ENCODE results near the gene ARMC9. TPM values are rescaled to one million over a fixed set of nuclear protein-coding genes. Genes with fewer than 3 reads are reported as not detected.
A peak's percentile ranks its signal among the peaks of the same experiment; 100 is the strongest.
"Not testable (repeated sequence)": the region's sequence is repeated elsewhere in the genome, so short reads cannot be mapped to it uniquely, and the experiment has no call there.

Gene ARMC9
- total and polyA plus RNA-seq, 7 donors, result 1.4 to 18.4 (median 2.2) TPM

DNA sequence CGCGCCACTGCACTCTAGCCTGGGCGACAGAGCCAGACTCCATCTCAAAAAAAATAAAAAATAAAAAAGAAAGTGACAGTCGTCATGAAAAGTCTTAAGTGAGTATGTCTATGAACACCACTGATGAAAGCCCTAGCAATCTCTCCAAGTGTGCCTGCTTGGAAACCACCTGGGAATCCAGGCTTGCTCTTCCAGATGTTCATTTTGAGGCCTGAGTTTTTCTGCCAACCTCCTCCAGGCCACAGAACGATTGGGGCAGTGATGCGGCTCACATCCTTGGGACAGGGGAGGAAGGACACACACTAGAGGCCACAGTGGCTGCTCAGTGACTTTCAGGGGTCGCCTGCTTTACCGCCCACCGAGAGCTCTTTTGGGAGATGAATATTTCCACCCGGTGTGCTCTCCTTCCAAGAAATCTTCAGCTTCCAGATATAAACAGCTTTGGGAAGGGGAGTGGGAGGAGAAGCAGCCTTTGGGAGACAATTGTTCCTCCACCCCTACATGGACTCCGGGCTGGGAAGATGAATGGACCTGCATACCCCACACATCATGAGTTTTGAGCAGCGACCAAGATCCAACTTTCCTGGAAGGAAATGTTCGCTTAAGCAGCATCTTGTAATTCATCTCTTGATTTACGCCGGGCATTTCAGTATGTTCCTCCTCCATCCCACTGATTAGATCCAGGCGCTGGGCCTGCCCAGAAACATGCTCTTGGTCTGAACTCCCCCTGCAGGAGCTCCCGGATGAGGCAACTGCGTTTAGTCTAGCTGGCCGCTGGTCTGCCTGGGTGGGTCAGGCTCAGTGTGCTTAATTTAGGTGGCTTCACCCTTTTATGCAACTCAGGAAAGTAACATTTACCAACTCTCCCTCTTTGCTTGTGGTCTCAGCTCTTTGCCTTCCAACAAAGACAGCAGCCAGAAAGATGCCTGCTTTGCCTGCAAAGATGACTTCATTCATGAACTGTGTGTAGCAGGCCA lies 6.2 kb upstream of the ARMC9 start:
- H3K27ac ChIP-seq, result peak overlapping the region; percentile 18
- 63 to 68% (median 67%) methylated on average over 19 of the region's 19 CpGs for WGBS, 3 donors
- H3K27me3 ChIP-seq (ENCODE audit: insufficient read depth in 3 of 3, low read length in 2 of 3), result no peaks in the 10 kb centered on the region
- no peaks in the 10 kb centered on the region for H3K36me3 ChIP-seq (ENCODE audit: insufficient read depth in 1 of 2, low read depth in 1 of 2)
- DNase-seq (peak; percentile 82 to 85), ATAC-seq (peak in 2 of 4 donors; percentile 32)
- peaks cover 27% of the 10 kb centered on the region for H3K4me1 ChIP-seq
- TF ChIP-seq, protein P1, sequence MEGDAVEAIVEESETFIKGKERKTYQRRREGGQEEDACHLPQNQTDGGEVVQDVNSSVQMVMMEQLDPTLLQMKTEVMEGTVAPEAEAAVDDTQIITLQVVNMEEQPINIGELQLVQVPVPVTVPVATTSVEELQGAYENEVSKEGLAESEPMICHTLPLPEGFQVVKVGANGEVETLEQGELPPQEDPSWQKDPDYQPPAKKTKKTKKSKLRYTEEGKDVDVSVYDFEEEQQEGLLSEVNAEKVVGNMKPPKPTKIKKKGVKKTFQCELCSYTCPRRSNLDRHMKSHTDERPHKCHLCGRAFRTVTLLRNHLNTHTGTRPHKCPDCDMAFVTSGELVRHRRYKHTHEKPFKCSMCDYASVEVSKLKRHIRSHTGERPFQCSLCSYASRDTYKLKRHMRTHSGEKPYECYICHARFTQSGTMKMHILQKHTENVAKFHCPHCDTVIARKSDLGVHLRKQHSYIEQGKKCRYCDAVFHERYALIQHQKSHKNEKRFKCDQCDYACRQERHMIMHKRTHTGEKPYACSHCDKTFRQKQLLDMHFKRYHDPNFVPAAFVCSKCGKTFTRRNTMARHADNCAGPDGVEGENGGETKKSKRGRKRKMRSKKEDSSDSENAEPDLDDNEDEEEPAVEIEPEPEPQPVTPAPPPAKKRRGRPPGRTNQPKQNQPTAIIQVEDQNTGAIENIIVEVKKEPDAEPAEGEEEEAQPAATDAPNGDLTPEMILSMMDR (IDR thresholded peaks at IDR 0.05), result peak; percentile 43
- no peaks in the 10 kb centered on the region for H3K9me3 ChIP-seq
- H3K4me3 ChIP-seq, result no peak overlapping the region
- intact Hi-C loops (cut with DNase I), result loop anchor here (2.0 to 10.0 kb wide), 2 partner anchors 87 kb away; no protein-coding TSS in a partner anchor

DNA sequence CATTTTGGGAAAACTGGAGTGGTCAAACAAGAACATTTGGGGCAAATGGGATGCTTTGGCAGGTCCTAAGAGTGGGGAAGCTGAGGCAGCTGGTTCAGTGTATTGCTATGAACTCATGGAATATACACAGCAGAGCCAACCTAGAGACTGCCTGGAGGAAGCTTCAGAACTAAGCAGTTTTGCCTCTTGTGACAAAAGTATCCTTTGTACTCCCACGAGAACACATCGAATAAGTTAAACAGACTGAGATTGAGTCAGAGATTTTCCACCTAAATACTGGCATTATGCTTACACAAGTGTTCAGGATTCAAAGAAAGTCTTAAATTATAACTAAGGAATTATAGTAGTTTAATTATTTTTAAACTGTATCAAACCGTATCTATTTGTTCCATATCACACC lies 5.2 kb upstream of the ARMC9 start:
- Histone ChIP-seq H3K9me3 (no peaks in the 10 kb centered on the region), H3K27me3 (ENCODE audit: insufficient read depth in 3 of 3, low read length in 2 of 3) (no peaks in the 10 kb centered on the region), H3K4me3 (no peak overlapping the region), H3K36me3 (ENCODE audit: insufficient read depth in 1 of 2, low read depth in 1 of 2) (no peaks in the 10 kb centered on the region), H3K4me1 (peaks cover 23% of the 10 kb centered on the region), H3K27ac (no peak overlapping the region)
- WGBS, 3 donors, result 89 to 93% (median 91%) methylated on average over 3 of the region's 3 CpGs
- ATAC-seq (no peak), DNase-seq (no peak)
- intact Hi-C loops (cut with DNase I), result loop anchor here (2.0 to 10.0 kb wide), 2 partner anchors 88 kb away; no protein-coding TSS in a partner anchor
- TF ChIP-seq, protein P1 (IDR thresholded peaks at IDR 0.05), result no peak

DNA sequence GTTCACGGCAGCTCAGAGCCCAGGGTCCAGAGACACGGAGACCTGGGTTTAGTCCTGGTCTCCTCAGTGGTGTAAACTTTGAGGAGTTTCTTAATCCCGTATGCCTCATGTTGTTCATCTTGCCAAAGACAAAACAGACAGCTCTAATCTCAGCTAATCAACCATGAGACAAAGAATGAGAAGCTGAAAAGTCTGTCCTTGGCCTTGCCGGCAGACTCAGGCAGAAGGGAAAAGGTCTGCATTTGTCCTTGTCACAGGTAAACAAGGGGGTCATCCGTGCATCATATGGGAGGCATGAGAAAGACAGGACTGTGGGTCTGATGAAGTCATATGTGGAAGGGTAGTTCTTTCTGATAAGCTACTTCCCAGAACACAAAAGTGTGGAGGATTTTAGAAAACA lies 1.8 kb upstream of the ARMC9 start:
- ATAC-seq, result no peak
- intact Hi-C loops (cut with DNase I), result loop anchor here in 1 of 2 donors (10.0 kb wide), 1 partner anchor 92 kb away; no protein-coding TSS in a partner anchor
- Histone ChIP-seq H3K9me3 (no peaks in the 10 kb centered on the region), H3K27me3 (ENCODE audit: insufficient read depth in 3 of 3, low read length in 2 of 3) (no peaks in the 10 kb centered on the region), H3K4me3 (no peak overlapping the region), H3K4me1 (peaks cover 6% of the 10 kb centered on the region), H3K36me3 (ENCODE audit: insufficient read depth in 1 of 2, low read depth in 1 of 2) (no peaks in the 10 kb centered on the region), H3K27ac (no peak overlapping the region)
- TF ChIP-seq, protein P1 (IDR thresholded peaks at IDR 0.05), result no peak
- no peak for DNase-seq
- 87 to 92% (median 91%) methylated on average over 5 of the region's 5 CpGs for WGBS, 3 donors

DNA sequence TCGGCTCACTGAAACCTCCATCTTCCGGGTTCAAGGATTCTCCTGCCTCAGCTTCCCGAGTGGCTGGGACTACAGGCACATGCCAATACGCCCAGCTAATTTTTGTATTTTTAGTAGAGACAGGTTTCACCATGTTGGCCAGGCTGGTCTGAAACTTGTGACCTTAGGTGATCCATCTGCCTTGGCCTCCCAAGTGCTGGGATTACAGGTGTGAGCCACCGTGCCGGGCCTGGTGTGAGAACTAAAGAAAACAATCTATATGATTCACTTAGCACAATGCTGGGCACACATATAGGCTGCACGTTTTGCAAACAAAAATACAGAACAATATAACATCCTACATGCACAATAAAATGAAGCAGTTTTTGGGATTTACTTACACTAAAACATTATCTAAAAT lies 1.2 kb upstream of the ARMC9 start:
- WGBS, 3 donors, result 86 to 94% (median 90%) methylated on average over 7 of the region's 7 CpGs
- not testable (repeated sequence) for H3K27ac ChIP-seq; H3K9me3 ChIP-seq; H3K36me3 ChIP-seq (ENCODE audit: insufficient read depth in 1 of 2, low read depth in 1 of 2); H3K4me3 ChIP-seq; H3K4me1 ChIP-seq; H3K27me3 ChIP-seq (ENCODE audit: insufficient read depth in 3 of 3, low read length in 2 of 3); ATAC-seq; DNase-seq
- intact Hi-C loops (cut with DNase I), result loop anchor here in 1 of 2 donors (10.0 kb wide), 1 partner anchor 92 kb away; no protein-coding TSS in a partner anchor

DNA sequence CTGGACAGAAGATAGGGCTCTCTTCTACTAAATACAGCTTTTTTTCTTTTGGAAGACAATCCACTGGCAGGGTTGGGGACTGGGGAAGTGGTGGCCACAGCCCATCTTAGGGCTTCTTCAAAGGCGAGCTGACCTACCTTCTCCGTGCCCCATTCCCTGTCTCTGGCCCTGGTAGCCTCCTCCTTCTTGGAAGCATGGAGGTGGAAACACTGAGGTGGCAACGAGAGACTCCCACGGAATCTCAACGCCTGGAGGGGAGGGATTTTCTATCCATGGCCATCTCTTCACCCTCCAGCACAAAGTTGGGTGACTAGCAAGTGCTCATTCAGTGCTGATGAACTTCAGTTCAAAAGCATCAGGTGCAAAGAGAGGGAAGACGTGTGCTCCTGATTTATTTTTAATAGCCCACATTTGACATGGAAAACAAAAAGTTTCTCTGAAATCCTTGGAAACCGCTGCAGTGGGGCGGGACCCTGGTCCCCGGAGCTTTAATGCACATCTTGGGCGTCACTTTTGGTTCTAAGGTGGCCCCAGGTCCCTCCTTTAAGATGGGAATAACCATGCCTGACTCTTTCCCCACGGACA lies 633 bp upstream of the ARMC9 start:
- intact Hi-C loops (cut with DNase I), result loop anchor here in 1 of 2 donors (10.0 kb wide), 1 partner anchor 93 kb away; no protein-coding TSS in a partner anchor
- ATAC-seq, result peak in 1 of 4 donors; percentile 2
- H3K4me3 ChIP-seq, result peak overlapping the region; percentile 97
- no peak for DNase-seq
- WGBS, 3 donors, result 18 to 26% (median 21%) methylated on average over 11 of the region's 11 CpGs
- no peaks in the 10 kb centered on the region for H3K36me3 ChIP-seq (ENCODE audit: insufficient read depth in 1 of 2, low read depth in 1 of 2)
- peaks cover 6% of the 10 kb centered on the region for H3K4me1 ChIP-seq
- H3K27ac ChIP-seq, result peak overlapping the region; percentile 30
- no peaks in the 10 kb centered on the region for H3K9me3 ChIP-seq
- no peaks in the 10 kb centered on the region for H3K27me3 ChIP-seq (ENCODE audit: insufficient read depth in 3 of 3, low read length in 2 of 3)
- TF ChIP-seq, protein P1 (IDR thresholded peaks at IDR 0.05), result no peak

All from psoas muscle (tissue), 8 donors.